Measurements from ENCODE around the gene MYO9B.
"Not testable (repeated sequence)": the region's sequence is repeated elsewhere in the genome, so short reads cannot be mapped to it uniquely, and the experiment has no call there.

MYO9B gene

GRCh38 chr19:17121736-17122293, 46.2 kb downstream of the MYO9B start:
- DNase-seq = no peak

DNA sequence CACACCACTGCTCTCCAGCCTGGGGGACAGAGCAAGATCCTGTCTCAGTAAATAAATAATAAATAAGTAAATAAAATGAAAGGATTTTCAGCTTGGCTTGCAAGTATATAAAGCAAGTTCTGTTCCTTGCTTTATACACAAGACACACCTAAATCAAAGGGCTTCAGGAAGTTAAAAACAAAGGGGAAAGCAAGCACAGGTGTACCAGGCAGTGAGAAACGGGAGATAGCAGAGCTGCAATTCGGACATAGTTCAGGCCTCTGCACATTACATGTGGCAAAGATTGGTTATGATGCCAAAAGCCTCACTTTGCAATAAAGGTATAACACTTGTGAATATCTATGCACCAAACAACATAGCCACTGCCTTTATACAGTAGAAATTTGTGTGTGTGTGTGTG, 47.5 kb downstream of the MYO9B start:
- DNase-seq = no peak

GRCh38 chr19:17124025-17124424, 48.4 kb downstream of the MYO9B start:
- DNase-seq = no peak

GRCh38 chr19:17125062-17125727, 49.6 kb downstream of the MYO9B start:
- DNase-seq = peak; percentile 19

DNA sequence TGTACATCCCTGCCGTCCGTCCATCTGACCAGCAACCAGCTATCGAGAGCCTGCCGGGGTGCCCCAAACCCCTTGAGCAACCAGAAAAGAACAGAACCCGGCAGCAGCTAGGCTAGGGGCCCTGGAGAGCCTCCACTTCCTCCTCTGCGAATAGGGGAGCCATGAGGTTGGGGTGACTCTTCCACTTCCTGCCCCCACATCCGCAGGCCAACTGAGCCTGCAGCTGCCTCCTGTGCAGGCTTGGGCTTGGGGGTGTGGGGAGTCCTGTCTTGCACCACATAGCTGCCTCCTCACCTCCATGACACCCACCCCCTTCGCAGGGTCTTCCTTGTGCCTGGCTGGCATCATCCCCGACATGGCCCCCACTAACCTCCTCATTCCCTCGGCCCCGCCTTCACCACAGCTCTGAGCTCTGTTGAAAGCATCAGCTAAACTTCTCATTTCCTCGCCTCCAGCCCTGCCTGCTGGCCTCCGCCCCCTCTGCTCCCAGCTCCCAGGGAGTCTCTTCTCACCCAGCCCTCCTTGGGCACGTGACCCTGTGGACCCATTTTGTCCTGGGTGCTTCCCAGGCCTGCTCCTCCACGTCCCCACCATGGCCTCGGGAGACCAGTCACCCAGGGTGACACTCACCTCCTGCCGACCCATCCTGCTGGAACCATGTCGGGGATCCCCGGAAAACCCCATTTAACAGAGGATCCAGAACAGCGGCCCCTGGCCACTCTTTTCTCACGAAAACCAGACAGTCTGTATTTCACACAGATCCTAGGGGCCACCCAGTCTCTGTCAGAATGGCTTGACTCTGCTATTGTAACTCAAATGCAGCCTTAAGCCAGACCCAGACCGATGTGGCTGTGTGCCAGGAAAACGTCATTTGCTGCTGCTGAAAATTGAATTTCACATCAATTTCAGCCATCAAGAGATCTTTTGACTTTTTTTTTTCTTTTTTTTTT, 50.4 kb downstream of the MYO9B start:
- peak; percentile 70 for DNase-seq

DNA sequence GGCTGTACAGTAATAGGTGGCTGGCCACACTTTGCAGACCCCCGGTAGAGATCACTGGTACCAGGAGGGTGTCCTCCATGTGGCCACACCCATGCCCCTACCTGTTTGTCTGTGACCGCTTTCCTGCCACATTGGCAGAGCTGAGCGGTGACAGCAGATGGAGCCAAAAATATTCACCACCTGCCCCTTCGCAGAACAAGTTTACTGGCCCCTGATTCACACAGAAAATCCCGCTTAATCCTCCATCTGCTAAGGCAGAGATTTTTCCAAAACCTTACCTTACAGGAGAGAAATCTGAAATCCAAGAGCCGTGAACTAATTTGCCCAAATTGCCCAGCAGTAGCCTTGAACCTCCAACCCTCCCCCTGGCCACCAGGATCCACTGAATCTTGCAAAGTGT, 52.1 kb downstream of the MYO9B start:
- DNase-seq = no peak

DNA sequence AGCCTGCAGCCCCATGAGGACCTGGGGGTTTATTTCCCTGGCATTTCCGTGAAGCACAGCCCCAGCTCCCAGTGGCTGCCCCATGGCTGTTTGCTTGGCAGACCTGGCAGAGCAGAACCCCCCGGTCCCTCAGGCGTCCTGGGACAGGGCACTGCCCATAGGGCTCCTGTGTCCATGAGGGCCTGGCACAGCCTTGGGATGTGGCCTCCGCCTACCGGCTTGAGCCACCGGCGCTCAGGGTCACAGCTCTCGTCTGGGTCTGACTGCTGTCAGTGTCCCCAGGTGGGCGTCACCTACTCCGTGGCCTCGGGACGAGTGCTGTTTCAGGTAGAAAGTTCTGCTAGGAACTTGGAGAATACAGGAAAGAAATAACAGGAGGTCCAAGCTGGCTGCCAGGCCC, 52.8 kb downstream of the MYO9B start:
- DNase-seq = no peak

DNA sequence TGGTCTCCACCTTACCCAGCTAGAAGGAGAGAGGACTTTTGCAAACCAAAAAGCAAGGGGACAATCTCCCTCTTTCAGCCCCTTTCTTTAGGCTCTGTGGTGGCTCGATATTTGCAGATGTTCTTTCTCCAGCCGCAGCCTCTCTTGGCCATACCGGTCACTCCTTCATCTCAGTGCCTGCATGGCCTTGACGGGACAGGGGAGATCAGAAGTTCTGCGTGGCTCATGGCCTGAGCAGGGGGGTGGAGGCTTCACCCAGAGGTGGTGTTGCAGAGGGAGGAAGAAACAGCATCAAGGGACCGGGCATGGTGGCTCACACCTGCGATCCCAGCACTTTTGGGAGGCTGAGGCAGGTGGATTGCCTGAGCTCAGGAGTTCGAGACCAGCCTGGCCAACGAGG, 53.2 kb downstream of the MYO9B start:
- no peak for DNase-seq

DNA sequence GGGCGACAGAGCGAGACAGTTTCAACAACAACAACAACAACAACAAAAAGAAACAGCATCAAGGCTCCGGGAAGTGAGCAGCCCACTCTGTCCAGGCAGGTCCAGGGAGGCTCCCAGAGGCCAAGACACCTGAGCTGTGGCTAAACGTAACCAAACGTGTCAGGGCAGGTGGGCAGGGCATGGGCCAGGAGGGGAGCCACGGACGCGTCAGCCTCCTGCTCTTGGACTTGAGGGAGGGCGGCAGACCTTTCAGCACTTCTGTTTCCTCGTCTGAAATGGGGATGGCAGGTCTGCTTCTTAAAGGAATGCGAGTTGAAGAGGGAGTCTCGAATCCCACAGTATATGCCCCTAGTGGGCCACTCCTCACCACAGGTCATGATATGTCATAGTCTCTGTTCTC, 53.8 kb downstream of the MYO9B start:
- no peak for DNase-seq

DNA sequence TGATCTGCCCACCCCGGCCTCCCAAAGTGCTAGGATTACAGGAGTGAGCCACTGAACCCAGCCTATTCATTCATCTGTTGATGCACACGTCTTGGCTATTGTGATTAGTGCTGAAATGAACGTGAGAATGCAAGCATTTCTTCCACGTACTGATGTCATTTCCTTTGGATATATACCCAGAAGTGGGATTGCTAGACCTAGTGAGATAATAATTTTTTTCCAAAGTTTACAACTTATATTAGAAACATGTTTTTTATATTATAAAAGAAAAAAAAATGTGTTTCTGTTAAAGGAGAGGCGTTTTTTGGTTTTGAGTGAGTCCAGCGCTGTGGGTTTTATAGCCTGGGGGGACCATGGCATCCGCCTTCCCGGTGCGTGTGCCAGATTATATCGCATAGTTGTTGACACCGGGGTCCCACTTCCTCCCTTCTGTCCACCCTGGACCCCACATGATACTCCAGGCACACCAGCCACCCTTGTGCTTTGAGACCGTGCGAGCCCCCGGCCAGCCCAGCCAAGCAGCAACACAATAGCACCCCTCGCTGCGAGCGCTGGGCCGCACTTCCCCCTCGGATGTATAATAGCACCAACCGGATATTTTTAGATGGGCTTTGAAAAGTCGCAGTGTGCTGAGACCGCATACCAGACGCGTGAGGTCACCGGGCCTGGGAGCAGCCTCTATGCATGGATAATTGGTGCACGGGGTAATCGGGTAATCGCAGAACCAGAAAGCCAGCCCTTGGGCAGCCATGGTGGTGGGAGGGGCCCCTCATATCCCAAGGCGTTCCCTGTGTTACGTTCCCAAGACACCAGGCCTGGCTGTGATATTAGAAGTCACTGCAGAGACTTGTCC, 59.6 kb downstream of the MYO9B start:
- DNase-seq = peak; percentile 76

DNA sequence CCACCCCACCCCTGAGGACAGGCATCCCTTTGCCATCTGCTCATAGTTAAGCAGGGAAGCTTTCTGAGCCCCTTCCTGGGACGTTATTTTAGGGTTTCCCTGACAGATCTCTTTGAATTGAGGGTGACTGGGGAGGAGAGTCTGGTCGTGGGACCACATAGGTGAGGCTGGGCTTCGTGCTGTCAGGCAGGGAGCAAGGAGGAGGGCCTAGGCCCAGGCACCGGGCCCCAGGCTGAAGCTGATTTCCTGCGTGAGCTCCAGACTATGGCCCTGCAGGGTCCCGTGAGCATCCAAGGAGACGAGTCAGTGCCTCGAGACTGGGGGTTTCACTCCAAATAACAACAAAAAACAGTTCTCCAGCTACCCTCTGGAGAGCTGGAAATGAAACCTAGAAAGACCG, 60.4 kb downstream of the MYO9B start:
- DNase-seq = no peak

GRCh38 chr19:17136617-17137016, 61.0 kb downstream of the MYO9B start:
- no peak for DNase-seq

- peak; percentile 39 for DNase-seq
These were observed 61.8 kb downstream of the MYO9B start for GRCh38 chr19:17137417-17137816.

- DNase-seq = peak; percentile 66
These were observed 62.7 kb downstream of the MYO9B start for GRCh38 chr19:17138052-17138846.

DNA sequence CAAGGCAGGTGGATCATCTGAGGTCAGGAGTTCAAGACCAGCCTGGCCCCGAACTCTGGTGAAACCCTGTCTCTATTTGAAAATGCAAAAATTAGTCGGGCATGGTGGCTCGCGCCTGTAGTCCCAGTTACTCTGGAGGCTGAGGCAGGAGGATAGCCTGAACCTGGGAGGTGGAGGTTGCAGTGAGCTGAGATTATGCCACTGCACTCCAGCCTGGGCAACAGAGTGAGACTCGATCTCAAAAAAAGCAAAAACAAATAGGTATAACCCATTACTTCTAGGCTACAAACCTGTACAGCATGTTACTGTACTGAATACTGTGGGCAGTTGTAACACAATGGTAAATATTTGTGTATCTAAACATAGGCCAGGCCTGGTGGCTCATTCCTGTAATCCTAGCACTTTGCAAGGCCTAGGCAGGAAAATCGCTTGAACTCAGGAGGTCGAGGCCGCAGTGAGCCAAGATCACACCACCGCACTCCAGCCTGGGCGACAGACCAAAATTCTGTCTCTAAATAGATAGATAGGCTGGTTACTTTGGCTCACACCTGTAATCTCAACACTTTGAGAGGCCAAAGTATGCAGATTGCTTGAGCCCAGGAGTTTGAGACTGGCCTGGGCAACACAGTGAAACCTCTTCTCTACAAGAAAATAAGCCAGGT, 63.5 kb downstream of the MYO9B start:
- no peak for DNase-seq

DNA sequence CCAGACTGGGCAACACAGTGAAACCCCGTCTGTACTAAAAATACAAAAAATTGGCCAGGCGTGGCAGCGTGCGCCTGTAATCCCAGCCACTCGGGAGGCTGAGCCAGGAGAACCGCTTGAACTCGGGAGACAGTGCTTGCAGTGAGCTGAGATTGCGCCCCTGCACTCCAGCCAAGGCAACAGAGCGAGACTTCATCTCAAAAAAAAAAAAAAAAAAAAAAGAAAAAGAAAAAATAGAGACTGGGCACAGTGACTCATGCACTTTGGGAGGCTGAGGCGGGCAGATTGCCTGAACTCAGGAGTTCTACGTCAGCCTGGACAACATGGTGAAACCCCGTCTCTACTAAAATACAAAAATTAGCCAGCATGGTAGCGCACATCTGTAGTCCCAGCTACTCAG, 69.2 kb downstream of the MYO9B start:
- not testable (repeated sequence) for DNase-seq

DNA sequence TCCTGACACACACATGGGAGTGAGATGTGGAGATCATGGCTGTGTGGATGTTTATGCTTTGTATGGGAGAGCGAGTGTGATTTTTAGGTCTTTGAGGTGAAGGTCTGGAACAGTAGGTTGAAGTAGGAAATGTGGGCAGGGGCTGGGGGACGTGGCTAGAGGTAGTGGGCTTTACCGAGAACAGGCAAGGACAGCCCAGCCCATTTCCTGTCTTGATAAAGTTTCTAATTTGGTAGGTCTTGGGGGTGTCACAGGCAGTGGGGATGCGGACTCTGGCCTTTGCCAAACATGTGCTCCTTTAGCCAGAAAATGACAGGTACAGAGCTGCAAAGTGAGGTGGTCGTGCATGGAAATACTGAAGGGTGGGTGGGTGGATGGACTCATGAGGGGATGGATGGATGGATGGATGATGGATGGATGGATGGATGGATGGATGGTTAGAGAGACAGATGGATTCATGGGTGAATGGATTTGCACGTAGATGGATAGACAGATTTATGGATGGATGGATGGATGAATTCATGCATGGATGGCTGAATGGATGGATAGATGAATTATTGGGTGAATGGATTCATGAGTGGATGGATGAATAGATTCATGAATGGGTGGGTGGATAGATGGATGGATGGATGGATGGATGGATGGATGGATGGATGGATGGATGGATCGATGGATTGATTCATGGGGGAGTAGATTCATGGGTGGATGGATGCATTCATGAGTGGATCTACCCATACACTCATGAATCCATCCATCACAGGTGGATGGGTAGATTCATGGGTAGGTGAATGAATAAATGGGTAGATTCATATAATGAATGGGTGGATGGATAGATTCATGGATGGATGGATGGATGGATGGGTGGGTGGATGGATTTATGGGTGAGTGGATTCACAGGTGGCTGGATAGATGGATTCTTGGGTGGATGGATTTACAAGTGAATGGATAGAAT, 70.2 kb downstream of the MYO9B start:
- DNase-seq = no peak

GRCh38 chr19:17148130-17148529, 72.6 kb downstream of the MYO9B start:
- DNase-seq = no peak

GRCh38 chr19:17149393-17150135, 74.0 kb downstream of the MYO9B start:
- no peak for DNase-seq

GRCh38 chr19:17153996-17154395, 78.4 kb downstream of the MYO9B start:
- no peak for DNase-seq
